Renal pelvis (tissue), 4 donors: Measurements from ENCODE around the gene TBC1D9. TPM values are rescaled to one million over a fixed set of nuclear protein-coding genes. Genes with fewer than 3 reads are reported as not detected.

ENCODE experiments used
- DNase-seq: peaks from one replicate; pipeline ENCODE4 v3.0.0-alpha.2; 2013
- polyA plus RNA-seq, 3 donors: library from polyadenylated mRNA; unstranded; fragments of 120-200 nt; gene quantifications; one replicate each; pipeline ENCODE4 v1.2.1, GENCODE V29; 2013; ENCODE audit not compliant: insufficient read length in 3 of 3

The TBC1D9 gene
- polyA plus RNA-seq, 3 donors, result 54.8 to 62.6 (median 56.3) TPM

DNA sequence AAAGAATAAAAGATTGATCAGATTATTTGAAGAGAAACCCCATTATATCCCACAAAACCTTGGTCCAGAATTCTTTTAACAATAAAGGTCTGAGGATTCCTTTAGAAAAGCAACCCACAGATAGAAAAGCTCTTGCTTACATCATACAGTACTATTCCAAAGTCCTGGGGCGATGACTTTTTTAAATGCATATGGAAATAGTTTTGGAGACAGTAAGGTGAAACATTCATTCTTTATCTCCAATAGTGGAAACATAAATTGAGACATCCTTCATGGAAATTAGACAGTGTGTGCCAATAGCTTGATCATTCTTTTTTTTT, 101.7 kb downstream of the TBC1D9 start:
- no peak for DNase-seq

DNA sequence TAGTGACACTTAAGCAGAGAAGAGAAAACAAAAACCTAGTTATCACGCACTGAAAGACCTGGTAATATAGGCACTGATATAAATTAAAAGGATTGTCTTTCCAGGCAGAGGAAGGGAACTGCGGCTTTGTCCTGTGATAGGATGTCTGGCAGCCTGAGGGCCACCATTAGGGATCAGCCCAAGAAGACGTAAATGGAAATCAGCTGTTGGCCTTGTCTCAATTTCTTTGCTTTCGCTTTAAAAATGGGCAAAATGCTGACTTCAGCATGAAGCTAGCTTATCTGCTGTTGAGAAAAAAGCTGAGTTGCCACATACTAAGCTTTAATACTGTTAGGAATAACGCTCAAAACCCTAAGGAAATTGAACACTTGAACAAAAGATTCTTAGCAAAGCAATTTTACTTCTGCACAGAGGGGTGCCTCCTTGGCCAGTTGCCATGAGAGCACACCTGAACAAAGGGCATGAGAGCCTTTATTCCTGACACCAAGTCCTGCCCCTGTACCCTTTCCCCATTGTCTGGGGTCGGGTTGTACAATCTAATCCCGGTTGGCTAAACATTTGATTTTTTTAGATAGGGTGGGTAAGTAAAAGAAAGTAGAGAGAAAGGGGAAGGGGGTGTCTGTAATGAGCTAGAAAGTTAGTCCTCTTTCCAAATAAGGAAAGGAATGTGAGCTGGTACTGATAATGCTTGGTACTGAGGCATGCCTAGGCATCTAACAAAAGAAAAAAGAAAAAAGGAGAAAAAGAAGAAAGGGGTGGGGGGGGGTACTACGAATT, 102.3 kb downstream of the TBC1D9 start:
- DNase-seq, result no peak

DNA sequence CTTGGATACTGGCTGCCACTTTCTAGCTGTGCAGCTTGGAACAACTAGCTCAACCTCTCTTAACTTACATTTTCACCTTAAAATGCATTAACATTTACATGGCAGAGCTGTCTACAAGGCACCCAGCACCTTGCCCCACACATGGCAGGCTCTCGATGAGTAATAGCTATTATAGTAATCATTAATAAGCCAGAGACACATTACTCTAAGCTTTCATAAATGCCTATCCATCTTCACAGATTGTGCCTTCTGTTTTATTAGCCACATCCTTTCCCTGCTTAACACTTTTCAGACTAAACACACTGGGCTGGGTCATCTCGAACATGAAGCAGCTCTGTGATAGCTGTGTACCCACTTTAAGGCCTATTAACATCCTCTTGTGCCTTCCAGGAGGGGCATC, 103.6 kb downstream of the TBC1D9 start:
- no peak for DNase-seq

DNA sequence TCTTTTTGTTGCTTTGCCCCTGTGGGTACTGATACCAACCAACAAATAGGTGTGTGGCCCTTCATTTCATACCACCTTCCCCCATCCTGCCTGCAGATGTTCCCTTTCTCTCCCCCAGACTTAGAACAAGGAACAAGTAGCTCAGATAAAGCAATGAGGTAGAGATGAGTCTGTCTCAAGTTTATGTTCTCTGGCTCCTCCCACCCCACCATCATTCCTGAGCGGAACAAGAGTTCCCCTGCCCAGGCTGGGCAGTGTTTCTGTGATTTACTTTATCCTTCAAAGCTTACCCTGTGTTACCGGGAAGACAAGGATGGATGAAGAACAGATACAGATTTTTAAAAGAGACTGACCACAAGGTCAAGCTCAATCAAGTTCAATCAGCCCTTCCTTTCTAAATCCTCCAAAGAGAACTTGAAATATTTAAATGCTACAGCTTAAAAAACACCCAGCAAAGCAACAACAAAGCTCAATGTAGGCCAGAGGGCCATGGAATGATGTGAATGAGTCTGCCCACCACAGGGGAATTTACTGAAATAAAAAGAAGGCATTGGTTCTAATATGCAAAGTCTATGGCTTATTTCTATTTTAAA, 107.4 kb downstream of the TBC1D9 start:
- DNase-seq, result no peak

DNA sequence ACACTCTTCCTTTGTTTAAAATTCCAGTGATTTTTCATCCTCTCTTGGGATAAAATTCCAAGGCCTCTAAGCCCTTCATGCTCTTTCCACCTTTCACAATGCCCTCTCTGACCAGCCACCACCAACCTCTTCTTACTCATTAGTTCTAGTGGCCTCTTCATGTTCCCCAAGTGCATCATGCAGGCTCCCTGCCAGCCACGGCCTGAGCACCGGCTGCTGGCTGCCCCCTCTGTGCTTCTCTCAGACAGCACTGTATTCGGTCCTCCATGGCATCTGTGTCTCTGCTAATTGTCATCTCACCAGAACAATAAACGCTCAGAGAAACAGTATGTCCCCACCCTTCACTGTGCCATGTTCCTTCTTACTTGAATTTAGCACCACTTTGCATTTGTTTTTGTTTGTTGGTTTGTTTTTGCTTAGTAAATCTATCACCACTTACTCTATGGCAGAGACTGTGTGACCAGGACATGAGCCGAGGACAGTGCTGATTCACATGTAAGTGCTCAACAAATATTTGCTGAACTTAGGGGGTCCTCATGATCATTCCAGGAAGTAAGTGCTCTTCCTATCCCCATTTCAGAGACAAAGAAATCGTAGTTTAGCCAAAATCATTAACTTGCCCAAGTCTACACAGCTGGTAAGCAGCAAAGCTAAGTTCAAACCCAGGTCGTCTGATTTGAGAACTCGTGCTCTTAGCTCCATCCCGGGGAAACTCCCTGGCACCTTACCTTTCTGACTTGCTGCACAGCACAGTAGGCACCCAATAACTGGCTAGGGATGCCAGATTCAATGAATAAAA, 110.4 kb downstream of the TBC1D9 start:
- DNase-seq, result no peak

DNA sequence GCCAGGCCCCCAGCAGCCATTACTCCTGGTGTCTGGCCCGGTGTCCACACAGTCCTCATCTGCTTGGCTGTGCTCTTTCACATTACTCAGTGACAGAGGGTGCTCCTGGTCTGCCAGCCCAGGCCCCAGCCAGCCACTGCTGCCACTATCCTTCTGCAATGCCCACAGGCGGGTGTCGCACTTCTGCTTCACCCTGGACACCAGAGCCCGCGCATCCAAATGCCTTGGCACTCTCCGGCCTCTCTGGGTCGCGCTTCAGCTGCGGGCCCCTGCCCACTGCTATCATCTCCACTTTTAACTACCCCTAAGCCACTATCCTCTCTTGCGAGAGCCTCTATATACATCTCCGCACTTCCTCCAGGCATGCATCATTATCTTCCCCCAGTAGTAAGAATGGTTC, 111.0 kb downstream of the TBC1D9 start:
- DNase-seq, result no peak

DNA sequence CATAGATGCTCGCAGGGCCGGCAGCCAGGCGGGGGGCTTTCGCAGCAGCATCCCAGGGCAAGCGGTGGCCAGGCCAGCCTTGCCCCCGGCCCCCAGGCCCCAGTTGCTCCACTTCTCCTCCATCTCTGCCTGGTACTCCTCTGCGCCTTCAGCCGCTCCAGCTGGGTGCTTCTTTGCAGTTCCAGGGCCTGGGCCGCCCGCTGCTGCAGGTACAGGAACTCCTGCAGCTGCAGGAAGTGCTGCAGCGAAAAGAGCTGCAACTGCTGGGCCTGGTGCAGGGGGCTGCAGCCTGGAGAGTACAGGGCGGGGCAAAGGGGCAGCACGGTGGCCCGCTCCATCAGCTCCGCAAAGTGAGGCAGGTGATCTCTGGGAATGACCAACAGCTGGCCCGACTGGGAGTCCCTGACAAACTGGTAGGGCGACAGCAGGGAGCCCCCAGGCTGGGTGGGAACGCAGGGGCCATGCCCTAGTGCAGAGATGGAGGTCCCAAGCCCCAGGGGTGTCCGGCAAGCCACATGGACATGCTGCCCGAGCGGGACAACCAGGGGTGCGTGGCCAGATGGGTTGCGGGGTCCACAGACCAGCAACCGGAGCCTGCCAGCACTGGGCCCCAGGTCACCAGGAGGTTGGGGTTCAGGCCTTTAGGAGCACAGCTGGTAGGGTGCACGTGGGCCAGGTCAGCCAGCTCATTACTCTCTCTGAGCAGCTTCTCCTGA, 111.6 kb downstream of the TBC1D9 start:
- no peak for DNase-seq

DNA sequence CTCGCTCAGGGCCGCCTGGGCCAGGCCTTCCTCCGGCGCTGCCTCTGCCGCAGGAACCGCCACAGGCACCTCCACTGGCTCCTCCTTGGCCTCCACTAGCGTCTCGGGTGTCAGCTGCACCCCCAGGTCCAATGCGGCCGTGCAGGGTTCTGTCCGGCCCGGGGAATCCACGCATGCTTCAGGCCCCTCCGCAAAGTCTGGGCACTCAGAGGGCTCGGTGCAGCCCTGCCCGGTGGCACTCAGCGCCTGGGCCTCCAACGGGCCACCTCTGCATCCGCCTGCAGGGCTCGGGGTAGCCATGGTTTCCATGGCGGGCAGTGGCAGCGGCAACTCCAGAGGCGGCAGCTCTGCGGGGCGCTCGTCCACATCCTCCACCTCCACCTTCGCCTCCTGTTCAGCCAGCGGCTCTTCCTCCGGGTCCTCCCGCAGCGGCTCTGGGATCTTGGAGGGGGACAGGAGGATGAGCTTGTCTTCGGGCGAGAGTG, 112.6 kb downstream of the TBC1D9 start:
- DNase-seq, result no peak

DNA sequence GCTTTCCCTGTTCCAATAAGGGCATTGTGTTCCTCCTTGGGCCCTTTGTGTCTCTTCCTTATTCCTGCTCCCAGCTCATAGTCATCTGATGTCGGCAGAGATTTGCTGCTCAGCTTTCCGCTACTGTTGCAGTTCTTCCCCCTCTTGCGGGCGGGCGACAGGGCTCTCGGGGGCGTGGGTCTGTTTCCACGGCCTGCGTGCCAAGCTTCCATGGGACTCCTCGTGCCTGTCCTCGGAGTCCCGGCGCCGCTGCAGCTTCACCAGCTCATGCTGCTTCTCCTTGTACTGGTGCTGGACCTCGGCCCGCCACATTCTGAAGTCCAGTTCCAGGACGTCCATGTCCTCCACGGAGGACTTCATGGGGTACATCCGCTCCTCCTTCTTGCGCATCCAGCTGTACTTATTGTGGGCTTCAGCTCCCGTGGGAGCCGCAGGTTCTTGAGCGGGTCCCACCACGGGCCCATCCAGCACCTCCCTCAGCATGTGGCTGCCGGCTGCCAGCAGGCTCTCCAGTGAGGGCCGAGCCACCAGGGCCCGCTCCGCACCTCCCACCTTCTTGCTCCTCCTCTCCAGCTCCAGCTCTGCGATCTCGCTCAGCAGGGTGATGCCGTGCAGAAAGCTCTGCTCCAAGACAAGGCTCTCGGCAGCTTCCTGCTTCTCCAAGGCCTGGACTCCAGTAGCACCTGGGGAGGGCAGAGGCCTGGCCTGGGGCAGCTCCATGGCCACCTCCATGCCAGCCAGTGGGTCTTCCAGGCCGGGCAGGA, 113.3 kb downstream of the TBC1D9 start:
- no peak for DNase-seq

DNA sequence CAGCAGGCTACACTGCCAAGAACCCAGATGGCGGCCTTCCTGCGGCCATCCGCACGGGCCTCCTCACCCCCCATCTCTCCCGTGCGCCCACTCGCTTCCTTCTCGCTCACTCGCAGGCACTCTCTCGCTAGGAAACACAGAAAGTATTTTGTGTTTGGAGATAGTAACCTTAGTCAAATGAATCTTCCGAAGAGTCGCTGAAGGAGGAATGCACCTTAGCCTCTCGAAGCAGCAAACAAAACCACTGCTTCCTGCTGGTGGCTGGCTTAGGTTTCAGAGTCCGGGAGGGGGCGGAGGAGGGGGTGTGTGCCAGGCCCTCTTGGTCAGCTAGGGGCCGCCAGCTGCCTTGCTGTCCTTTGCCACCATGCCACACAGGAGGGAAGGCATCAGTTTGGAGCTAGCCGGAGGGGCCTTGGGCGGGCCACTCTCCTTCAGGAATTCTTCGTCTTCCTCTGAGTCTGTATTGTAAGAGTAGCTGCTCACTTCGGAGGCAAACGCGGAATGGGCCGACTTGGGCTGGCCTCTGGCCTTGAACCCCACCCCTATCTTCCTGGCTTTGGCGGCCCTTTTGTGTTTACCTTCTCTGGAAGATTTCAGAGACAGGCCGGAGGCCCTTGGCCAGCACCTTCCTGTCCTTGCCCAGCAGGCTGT, 114.3 kb downstream of the TBC1D9 start:
- peak; percentile 64 for DNase-seq

DNA sequence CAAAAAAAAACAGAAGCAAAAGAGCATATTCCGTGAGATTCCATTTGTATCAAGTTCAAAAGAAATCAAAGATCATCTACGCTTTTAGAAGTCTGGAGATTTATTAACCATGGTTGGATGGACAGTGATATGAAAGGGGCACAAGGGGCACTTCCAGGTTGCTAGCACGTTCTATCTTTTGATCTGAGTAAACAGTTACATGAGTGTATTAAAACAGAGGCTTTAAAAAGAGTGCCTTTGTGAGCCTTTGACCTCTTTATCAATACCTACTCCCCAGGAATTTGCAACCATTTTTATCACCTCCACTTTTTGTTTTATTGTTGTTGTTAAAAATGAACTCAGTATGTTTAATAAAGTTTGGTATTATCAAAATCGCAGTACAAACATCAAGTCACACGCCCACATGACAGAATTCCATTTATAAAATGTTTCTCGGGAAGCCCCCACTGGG, 115.1 kb downstream of the TBC1D9 start:
- DNase-seq, result no peak

DNA sequence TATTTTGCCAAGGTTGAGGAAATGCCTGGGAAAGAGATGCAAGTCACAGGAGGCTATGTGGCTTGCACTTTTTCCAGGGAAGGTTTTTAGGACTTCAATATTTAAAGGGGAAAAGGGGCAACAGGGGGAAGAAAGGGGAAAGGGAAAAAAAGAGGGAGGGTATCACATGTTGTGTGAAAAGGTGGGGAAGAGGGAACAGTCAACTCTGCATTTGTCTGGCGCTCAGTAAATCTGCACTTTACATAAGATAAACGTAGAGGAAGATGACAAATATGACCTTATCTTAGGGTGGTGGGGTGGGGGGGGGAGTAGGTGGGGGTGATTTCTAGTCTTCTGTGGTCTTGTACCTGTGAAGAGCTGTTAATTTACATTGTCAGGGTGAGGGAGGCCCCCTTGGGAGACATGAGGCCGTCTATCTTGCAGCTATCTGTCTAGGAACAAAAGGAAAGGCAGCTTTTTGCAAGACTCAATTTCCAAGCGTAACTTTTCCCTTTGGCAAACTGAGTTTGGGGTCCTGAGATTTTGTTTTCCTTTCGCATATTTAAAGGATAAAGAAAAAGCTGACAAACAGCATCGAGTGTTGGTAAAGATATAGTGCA, 115.9 kb downstream of the TBC1D9 start:
- DNase-seq, result no peak

DNA sequence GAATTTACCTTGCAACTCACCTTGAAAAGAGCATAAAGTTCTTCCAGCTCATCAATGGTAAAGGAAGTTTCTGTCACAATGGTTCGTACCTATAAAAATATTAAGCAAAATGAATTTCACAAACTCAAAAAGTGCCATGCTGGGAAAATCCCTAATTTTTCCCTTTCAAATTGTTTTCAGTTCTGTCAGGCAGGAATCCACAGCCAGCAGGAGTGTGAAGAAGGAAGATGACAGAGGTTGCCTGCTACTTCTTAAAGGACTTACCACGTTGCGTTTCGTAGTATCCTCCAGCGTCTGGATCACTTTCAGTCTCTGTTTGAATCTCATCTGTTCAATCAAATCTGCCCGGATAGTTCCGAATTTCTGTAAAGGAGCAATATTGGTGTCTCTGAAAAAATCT, 117.1 kb downstream of the TBC1D9 start:
- no peak for DNase-seq

DNA sequence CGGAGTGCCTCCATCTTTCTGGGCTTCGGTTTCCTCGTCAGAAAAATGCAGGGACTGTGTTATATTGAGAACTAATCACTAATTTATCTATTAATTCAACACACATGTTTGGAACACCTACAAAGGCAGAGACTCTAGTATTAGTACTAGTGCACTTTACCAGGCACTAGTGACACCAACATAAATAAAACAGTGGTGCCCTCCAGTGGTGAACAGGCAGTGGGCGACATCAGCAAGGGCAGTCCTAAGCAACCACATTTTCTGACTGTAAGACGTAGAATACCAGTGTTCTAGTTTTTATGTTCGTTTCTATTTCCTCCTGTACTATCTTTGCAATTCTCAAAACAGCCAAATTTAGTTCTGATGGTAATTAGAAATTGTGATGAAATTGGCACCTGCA, 118.3 kb downstream of the TBC1D9 start:
- no peak for DNase-seq

DNA sequence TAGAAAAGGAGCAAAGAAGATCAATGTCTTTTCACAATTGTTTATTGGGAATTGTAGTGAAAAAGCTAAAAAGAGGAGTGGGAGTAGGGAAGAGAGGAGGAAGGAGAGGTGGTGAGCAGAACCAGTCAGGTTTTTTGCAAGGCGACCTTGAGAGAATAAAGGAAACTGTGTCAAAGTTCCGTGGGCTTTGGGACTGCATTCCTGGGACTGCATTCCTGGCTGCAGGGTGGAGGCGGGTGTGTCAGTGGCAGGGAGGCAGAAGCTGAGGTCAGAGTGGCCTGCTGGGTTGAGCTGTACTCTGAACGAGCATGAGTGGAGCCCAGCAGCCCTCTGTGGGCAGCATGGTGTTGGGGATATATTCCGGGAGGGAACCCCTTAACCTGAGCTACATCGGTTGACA, 120.6 kb downstream of the TBC1D9 start:
- no peak for DNase-seq

DNA sequence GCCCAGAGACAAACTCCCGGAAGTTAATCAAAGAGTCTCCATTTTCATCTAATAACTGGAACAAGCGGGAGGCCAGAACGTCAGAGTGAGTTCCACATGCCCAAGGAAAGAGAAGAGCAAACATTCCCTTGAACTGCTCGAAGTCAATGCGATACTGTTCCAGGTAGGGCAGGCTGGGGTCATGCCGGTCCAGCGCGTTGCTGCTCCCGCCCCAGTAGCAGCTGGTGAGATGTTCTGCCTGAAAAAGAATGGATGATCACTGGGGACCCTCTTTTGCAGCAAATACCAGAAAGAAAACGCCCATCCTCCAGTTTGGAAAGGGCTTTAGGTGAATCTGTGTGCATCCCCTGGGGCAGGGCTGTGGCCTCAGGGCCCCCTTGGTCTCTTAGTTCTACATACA, 122.2 kb downstream of the TBC1D9 start:
- no peak for DNase-seq

DNA sequence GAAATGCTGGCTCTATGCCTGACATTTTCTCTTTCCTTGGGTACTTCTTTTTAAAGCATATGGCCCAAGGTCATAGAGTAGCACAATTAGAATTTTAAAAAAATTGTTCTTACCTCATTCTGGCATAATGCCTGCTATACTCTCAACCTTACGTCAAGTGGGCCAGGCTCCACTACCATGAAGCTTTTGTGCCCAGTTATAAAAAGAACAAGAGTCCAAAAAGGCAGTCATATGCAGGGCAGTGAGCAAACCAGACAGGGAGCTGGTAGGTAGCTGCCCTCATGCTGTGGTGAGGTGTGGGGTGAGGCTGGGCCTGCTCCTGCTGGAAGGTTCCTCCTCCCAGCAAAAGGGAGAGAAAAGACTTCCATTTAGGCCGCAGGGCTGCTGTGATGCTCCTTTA, 123.1 kb downstream of the TBC1D9 start:
- DNase-seq, result no peak

DNA sequence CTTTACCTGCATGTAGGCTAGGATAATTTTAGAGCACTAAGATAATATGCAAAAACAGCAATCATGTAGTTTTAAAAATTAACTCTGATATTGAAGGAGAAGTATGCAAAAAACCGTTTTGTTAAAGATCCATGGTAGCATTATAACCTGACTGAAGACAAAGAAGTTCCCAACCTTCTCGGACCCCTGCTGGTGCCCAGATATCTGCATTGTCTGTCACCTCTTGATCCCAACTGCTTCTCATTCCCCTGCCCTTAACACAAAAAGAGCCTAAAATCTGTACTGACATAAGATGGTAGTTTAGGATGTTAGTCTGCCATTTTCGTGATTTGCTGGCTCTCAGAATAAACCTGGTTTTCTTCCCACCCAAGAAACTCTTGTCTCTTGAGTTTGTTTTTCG, 125.9 kb downstream of the TBC1D9 start:
- DNase-seq, result no peak

DNA sequence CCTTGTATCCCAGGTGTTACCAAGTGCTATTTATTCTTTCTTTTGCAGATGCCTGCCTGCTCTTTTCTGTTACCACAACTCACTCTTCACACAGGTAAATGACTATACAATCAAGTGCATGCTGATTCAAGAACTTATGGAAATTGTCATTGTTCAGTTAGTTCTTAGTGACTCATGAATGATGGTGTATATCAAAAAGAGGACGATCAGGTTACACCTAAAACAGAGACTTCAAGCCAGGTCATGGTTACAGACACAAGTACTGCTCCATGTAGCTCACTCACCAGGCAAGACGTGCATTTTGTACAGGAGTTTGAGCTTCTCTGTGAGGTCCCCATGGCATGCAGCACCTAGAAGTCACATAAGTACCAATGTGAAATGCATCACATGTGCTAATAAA, 128.2 kb downstream of the TBC1D9 start:
- no peak for DNase-seq

DNA sequence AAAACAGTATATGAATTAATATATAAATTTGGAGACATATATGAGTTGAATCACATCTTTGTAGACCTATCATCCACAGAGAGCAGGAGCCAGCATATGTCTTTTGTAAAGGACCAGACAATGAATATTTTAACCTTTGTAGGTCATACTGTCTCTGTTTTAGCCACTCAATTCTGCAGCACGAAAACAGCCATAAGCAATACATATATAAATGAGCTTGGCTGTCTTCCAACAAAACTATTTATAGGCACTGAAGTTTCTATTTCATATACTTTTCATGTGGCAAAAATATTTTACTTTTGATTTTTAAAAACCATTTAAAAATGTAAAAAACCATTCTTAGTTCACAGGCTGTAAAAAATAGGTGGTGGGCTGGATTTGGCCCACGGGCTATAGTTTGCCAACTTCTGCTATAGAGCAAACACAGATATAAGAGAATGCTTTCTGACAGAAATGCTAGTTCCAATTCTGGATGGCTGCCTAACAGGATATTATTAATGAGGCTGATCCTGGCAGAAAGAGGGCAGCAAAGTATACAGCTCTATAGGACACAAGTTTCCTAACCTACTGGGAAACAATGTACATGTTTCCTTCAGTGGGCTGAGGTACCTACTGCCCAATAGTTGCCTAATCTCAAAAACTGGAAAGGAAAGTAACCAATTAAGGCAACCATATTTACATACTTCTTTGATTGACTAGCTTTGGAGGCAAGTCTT, 129.4 kb downstream of the TBC1D9 start:
- no peak for DNase-seq
